Sigmoid colon (tissue), 4 donors: ENCODE data around the gene PIGM.

Source experiments
- EP300 ChIP-seq, 4 donors: sonication (generic); formaldehyde crosslinking; IDR thresholded peaks; one replicate each; pipeline ENCODE4 v1.6.1; 2017; ENCODE audit warnings: antibody characterized with exemption in 4 of 4
- POLR2A ChIP-seq, 2 donors: fragments of 450-650 bp; IDR thresholded peaks; one replicate each; pipeline ENCODE4 v1.6.1; 2016; ENCODE audit warnings: antibody characterized with exemption in 2 of 2, mild to moderate bottlenecking in 2 of 2, moderate library complexity in 2 of 2
- POLR2AphosphoS5 ChIP-seq, 4 donors: sonication (generic); formaldehyde crosslinking; IDR thresholded peaks; one replicate each; pipeline ENCODE4 v1.6.1; 2017; ENCODE audit warnings: antibody characterized with exemption in 4 of 4
- TF ChIP-seq, protein P1 (sequence below), 4 experiments: fragments of 450-650 bp in 3 of 4; fragments of 200-600 bp in 1 of 4; IDR thresholded peaks; one replicate each; pipeline ENCODE4 v1.5.1; 2016 to 2019; ENCODE audit warnings: antibody characterized with exemption in 4 of 4, mild to moderate bottlenecking in 3 of 4, moderate library complexity in 2 of 4

- TF ChIP-seq, protein P1, sequence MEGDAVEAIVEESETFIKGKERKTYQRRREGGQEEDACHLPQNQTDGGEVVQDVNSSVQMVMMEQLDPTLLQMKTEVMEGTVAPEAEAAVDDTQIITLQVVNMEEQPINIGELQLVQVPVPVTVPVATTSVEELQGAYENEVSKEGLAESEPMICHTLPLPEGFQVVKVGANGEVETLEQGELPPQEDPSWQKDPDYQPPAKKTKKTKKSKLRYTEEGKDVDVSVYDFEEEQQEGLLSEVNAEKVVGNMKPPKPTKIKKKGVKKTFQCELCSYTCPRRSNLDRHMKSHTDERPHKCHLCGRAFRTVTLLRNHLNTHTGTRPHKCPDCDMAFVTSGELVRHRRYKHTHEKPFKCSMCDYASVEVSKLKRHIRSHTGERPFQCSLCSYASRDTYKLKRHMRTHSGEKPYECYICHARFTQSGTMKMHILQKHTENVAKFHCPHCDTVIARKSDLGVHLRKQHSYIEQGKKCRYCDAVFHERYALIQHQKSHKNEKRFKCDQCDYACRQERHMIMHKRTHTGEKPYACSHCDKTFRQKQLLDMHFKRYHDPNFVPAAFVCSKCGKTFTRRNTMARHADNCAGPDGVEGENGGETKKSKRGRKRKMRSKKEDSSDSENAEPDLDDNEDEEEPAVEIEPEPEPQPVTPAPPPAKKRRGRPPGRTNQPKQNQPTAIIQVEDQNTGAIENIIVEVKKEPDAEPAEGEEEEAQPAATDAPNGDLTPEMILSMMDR (IDR thresholded peaks at IDR 0.05) = no peak
- TF ChIP-seq POLR2AphosphoS5 (IDR thresholded peaks at IDR 0.05) (no peak), EP300 (IDR thresholded peaks at IDR 0.05) (no peak), POLR2A (IDR thresholded peaks at IDR 0.05) (no peak)
These were observed 32.6 kb downstream of the PIGM start for GRCh38 chr1:159999204-159999603.
